ENCODE results near the gene HSPA12A.
A peak's percentile ranks its signal among the peaks of the same experiment; 100 is the strongest.

The HSPA12A gene

GRCh38 chr10:116742367-116743265, at the start of gene HSPA12A:
Gene HSPA12A (minus strand): TSS chr10:116742566. CDS start chr10:116742469, 97 bp downstream.
- peak; percentile 13 for DNase-seq (ENCODE audit: low spot score)

GRCh38 chr10:116791241-116791640, 48.9 kb upstream of the HSPA12A start:
- DNase-seq (ENCODE audit: low spot score): no peak

DNA sequence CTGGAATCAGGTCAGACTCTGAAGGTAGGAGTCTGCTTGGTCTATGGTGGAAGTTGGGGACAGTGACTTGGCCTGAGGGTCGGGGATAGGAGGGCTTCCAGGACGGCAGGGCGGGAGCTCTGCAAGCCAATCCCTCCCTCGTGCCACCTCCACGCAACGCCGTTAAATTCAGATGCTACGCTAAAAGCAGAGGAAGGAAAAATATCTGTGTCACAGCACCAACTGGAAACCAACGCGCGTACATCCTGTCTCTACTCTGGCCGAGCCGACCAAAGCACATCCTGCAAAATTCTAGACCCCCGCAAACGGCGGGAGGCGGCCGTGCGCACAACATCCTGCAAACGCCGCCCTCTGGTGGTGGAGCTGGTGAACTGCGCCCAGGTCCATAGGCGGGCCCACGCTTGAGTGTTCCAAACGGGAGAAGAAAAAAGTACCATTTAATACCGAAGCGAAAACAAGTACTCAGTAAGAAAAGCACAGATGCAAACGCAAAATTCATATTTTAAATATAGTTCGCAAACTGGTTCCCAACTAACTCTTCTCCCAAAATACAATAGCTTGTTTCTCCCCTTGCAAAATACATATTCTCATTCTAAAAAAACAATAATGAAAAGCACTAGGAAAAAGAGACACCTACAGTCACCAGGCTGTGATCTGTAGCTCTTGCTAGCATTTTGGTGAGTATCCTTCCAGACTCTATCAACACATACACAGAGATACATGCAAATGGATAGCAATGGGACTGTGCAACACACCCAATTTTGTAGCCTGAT, 45.7 kb upstream of the HSPA12A start:
- peak; percentile 65 for DNase-seq (ENCODE audit: low spot score)

- DNase-seq (ENCODE audit: low spot score): no peak
Observed at GRCh38 chr10:116787053-116787659, 44.8 kb upstream of the HSPA12A start.

DNA sequence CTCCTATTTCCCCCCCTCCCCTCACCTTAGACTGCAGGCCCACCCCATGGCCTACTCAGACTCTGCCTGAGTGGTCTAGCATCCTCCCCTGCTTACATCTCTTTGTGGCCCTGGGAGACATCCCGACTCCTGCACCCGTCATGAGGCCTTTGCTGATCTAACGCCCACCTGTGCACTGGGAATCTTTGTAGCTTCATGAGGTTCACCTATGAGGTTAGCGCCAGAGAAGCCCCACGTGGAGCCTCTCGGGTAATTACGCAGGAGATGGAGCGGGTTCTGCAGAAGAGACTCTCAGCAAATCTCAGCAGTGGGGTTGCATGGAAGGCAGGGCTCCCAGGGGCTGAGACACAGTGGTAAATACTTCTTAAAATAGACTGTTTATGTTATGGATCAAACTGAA, 43.5 kb upstream of the HSPA12A start:
- no peak for DNase-seq (ENCODE audit: low spot score)

- DNase-seq (ENCODE audit: low spot score): no peak
Observed at GRCh38 chr10:116785282-116785681, 42.9 kb upstream of the HSPA12A start.

DNA sequence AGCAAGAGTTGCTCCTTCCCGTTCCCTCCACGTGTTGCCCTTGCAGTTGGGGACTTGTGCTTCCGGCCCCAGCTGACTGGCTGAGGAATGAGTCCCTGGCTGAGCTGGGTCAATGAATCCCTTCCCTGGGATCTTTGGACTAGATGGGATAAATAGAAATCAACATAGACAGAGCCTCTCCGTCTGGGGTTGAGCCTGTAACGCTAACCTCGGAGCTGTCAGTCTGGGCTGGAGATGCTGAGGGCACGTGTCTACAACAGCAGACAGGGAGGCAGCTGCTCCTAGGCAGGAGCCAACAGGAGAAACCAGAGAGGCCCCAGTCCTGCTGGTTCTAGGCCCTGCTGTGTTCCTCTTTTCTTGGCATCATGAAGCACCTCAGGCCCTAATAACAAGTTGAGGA, 42.3 kb upstream of the HSPA12A start:
- no peak for DNase-seq (ENCODE audit: low spot score)

GRCh38 chr10:116784035-116784434, 41.7 kb upstream of the HSPA12A start:
- no peak for DNase-seq (ENCODE audit: low spot score)

DNA sequence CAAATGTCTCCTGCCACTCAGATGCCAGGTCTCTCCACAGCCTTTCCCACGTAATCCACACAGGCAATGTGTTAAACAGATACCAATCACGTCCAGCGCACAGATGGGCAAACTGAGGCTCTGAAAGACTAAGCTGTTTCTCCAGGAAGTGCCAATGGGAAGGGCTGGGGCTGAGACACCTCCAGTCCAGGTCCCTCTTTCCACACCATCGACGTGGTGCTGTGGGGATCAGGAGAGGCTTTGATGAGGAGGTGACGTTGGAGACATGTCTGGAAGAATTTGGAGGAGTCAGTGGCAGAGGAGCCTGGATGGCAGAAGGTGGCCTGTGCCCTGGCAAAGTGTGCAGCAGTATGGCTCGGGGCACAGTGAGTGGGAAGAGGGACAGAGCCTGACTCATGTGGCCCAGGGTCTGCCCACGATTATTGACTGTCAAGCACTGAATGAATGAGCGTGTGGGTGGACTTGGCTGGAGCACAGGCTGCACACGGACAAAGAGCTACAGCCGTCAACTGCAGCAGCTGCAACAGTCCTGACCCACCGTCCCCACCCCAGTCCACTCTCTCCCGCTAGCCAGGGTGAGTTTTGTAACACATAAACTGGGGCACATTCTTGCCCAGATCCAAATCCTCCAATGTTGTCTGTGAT, 40.8 kb upstream of the HSPA12A start:
- no peak for DNase-seq (ENCODE audit: low spot score)

DNA sequence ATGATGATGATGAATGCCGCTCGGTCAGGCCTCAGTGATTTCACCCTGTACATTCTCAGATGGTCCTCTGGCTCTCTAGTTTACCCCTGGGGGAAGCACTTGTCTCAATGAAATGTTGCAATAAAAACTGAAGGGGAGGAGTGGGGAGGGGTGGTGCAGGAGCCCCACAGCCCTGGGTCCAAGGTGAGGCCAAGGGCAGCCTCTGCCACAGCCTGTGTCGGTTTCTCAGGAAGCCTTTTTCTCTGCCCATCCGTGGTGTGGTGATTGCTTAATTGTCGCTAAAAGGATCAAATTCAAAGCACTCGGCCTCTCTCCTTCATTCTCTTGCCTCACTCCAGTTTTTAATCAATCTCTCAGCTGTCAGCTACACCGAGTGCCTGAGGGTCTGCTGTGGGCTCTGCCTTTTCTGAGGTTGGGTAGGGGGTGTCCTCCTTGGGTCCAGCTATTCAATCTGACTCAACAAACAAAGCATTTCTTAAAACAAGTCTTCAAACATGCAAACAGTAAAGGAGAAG, 39.1 kb upstream of the HSPA12A start:
- no peak for DNase-seq (ENCODE audit: low spot score)

GRCh38 chr10:116780691-116781205, 38.4 kb upstream of the HSPA12A start:
- no peak for DNase-seq (ENCODE audit: low spot score)

DNA sequence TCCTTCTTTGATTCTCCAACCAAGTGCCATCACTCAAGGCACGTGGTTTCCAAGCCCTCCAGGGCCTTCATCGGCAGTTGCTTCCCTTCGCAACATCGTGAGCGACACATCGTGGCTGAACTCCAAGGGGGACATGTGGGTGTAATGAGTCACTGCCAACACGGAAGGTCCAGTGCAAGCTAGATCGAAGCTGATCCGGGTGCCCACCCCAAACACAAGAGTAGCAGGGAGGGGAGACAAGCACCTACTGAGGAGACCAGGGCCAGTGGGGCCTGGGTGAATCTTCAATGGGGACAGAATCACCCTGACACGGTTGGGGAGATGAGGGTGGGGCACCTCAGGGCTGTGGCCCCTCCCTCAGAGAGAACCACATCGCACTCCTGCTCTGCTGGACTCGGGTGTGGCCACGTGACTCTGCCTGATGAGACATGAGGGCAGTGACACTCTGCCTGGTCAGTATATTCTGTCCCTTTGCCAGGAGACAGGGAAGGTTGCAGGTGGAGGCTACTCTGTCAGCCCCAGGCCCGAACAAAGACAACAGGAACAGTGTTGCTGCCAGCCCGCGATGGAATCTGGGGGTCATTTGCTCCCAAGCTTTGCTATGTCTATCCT, 36.8 kb upstream of the HSPA12A start:
- DNase-seq (ENCODE audit: low spot score): no peak

DNA sequence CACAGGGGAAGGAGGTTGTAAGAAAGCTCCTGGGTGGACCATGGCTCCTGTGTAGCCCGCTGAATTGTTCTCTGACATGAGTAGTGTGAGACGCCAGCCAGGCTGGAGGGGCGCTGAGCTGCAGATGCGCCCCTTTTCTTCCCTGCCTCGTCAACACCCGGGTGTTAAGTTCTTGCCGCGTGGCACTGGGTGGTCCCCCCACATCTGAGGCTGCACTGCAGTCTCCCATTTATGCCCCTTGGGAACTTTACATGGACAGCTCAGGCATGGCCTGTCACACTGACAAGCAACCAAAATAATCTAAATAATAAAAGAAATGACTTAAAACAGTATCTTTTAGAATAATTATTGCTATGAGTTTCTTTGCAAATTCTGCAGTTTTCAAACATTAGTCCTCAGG, 34.6 kb upstream of the HSPA12A start:
- DNase-seq (ENCODE audit: low spot score): no peak

DNA sequence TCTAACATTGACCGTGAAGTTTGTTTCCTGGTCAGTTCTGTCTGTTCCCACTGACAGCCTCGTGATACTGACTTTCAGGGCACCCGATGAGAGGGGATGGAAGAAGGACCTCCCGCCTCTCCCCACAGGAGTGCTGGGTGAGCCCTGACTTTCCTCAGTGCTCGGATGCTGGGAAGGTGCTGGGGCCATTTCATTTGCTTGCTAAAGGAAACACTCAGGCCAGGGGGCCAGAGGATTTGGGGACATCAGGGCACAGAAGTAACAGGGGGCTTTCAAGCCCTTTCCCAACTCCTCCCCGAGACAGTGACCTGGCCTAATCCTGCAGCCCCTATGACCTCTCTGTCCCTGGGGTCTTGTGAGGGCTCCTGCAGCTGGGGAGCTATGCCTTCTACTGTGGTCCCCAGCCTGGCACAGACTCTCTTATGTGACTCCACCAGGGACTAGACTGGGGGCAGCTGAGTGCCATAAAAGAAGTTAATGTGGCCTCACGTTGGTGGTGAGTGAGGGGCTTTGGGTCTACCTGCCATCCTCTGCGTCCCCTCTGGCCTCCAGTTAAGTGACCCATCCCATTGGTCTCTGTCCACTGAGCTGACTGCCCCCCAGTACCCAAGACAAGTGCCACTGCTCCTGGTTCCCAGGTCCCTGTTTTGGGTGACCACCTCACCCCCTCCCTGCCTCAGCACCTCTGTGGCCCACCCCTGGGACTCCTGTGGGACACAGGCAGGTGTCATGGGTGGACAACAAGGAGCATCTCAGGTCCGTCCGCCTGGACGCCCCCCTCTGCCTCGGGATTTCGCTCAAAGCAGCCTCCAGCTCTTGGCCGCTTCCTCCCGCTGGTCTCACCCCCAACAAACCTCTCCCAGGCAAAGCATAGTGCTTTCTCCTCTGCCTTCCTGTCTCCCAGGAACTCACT, 33.4 kb upstream of the HSPA12A start:
- DNase-seq (ENCODE audit: low spot score): no peak

GRCh38 chr10:116774728-116775151, 32.4 kb upstream of the HSPA12A start:
- DNase-seq (ENCODE audit: low spot score): no peak

DNA sequence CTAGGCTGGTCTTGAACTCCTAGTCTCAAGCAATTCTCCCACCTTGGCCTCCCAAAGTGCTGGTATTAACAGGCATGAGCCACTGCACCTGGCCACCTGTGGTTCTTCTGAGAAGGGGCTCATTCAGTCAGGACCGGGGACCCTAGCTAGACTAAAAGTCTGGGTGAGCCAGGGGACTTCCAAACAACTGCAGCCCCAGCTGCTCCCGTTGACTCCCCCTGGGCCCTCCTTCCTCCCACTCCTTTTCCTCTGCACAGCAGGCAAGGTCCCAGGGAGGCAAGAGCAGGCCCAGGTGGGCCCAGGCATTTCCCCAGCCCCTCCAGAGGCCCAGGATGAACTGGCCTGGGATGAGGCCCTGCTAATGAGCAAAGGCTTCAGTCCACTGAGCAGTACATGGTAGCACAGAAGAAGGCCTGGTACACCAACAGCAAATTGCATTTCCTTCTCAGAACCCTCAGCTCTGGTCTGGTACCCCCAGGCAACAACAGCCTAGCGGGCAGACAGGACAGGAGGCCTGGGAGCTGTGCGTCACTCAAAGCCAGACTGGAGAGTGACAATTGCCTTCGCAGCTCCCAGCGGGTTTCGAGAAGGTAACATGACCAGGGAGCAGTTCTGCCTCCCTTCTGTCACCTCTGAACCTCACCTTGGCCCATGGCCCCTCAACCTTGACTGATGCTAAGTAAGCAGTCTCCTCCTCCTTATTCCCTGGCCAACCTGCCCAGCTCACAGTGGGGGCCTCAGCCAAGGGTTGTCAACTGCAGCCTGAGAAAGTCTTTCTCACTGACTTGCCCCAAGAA, 30.7 kb upstream of the HSPA12A start:
- DNase-seq (ENCODE audit: low spot score): no peak

DNA sequence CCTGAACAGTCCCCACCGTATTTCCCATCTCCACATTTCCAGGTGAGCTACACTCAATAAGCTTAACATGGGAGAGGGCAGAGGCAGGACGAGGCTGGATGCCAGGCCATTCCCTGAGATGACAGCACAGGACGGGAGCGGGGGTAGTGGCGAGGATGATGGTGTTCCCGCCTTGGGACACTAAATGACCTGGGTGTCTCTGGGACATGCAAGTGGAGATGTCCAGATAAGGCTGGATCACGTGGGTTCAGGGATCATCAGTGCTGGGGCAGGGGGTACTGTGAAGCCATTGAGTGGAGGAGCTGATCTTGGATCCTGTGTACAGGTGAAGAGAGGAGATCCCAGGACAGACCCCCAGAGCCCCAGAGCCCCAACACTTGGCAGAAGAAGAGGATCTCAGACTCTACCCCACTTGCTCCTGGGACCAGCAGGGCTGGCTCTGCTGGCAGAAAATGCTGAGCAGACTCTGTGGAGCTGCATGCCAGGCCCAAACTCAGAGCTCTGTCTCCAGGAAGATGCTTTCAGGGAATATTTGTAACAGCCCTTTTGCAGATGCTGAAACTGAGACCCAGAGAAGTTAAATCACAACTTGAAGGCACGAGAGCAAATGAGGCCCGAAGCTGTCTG, 29.7 kb upstream of the HSPA12A start:
- DNase-seq (ENCODE audit: low spot score): no peak

GRCh38 chr10:116771101-116771958, 29.0 kb upstream of the HSPA12A start:
- DNase-seq (ENCODE audit: low spot score): no peak
